Germinal center (tissue), 1 donor: ENCODE measurements around the gene CLOCK.

Experiments used
- DNase-seq: peaks from one replicate; pipeline ENCODE4 v3.0.0; 2012; ENCODE audit warnings: mixed read lengths, low spot score

CLOCK gene

DNA sequence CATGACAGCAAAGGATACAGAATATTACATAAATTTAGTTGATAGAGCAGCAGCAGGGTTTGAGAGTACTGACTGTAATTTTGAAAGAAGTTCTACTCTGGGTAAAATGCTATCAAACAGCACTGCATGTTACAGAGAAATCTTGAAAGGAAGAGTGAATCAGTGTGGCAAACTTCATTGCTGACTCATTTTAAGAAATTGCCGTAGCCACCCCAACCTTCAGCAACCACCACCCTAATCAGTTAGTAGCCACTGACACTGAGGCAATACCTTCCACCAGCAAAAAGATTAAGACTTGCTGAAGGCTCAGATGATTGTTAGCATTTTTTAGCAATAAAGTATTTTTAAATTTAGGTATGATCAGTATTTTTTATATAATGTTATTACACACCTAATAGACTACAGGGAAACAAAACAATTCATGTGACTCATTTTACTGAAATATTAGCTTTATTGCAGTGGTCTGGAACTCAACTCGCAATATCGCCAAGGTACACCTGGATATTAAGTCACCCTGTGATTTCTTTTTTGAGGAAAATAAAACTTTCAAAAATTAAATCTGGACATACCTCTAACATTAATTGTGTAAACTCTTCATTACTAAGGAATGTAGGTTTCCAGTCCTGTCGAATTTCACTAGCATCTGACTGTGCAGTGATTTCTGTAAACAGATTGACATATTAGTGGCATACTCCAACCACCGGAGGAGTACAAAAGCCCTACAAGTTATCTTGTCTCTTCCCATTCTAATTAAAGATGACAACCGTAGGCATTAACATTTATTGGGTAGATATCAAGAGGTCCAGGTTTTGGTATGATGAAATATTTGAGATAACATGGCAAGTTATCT lies 71.1 kb downstream of the CLOCK start:
- no peak for DNase-seq

DNA sequence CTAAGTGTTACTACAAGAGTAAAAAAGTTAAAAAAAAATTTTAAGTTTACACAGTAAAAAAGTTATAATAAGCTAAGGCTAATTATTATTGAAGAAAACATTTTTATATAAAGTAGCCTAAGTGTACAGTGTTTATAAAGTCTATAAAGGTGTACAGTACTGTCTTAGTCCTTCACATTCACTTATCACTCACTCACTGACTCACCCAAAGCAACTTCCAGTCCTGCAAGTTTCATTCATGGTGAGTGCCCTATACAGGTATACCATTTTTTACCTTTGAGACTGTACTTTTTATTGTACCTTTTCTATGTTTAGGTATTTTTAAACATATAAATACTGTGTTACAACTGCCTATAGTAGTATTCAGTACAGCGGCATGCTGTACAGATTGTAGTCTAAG lies 76.7 kb downstream of the CLOCK start:
- no peak for DNase-seq

DNA sequence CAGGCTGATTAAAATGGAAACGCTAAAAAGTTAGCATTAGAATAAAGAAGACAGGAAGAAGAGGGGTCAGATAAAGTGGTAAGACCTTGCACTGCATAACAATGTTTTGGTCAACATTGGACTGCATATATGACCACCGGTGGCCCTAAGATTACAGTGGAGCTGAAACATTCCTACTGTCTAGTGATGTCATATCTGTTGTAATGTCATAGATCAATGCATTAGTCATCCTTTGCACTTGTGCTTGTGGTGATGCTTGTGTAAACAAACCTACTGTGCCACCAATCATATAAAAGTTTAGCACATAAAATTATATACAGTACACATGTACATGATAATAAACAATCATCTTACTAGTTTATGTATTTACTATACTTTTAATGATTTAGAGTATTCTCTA lies 78.0 kb downstream of the CLOCK start:
- DNase-seq = no peak

DNA sequence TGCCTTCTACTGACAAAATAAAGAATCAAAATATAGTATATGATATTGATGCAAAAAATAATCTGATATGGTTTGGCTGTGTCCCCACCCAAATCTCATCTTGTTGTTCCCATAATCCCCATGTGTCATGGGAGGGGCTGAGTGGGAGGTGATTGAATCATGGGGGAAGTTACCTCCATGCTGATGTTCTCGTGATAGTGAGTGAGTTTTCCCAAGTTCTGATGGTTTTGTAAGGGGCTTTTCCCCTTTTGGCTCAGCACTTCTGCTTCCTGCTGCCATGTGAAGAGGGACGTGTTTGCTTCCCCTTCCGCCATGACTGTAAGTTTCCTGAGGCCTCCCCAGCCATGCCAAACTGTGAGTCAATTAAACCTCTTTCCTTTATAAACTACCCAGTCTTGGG lies 80.7 kb downstream of the CLOCK start:
- DNase-seq = no peak

DNA sequence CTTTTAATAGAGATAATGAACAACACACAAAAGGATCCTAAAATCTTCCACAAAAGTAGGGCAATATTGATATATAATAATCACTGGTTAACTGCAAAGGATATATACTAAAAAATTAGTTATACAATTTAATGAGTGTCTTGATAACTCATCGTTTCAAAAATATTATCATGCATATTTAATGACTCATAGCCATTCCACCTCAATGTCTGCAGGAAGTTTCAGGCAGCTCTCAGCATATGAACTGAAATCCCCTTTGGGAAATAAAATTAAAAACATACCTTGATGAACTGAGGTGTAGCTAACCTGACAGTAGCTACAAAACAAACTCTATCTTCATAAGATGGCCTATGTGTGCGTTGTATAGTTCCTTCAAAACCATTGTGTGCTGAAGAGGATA lies 88.1 kb downstream of the CLOCK start:
- no peak for DNase-seq

DNA sequence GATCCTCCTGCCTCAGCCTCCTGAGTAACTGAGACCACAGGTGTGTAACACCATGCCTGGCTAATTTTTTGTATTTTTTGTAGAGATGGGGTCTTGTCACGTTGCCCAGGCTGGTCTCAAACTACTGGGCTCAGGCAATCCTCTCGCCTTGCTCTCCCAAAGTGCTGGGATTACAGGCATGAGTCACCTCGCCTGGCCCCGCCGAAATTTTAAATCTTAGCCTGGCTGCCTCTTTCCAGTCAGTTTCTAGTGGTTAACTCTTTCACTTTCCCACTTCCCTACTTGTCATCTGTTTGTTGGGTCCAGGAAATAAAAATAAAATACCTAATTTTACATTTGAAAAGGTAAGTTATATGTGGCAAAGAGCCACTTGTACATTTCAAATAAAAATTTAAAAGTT lies 88.5 kb downstream of the CLOCK start:
- no peak for DNase-seq

DNA sequence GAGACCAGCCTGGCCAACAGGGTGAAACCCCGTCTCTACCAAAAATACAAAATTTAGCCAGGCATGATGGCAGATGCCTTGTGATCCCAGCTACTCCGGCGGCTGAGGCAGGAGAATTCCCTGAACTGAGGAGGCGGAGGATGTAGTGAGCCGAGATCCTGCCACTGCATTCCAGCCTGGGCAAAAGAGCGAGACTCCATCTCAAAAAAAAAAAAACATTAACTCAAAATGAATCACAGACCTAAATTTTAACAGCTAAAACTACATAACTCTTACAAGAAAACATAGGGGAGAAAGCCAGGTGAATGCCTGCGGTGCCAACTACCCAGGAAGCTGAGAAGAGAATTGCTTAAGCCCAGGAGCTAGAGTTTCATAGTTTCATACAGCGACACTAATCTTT lies 96.1 kb downstream of the CLOCK start:
- DNase-seq = no peak

DNA sequence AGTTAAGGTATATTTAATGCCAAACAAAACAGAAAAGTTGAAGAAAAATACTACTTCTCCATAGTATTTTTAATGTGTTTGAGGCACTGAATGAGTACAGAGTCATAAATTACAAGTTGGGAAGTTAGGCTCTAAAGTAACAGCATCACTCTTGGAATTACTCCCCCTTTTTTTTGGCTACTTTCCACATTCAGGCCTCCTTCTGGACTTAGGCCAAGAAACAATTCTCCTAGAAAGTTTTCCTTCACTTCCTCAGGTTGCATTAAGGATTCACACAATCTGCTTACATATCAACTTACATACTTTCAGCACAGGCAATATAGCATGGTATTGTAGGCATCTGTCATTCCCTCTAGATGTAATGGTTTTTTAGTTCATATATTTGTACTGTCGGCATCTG lies 98.9 kb downstream of the CLOCK start:
- no peak for DNase-seq

DNA sequence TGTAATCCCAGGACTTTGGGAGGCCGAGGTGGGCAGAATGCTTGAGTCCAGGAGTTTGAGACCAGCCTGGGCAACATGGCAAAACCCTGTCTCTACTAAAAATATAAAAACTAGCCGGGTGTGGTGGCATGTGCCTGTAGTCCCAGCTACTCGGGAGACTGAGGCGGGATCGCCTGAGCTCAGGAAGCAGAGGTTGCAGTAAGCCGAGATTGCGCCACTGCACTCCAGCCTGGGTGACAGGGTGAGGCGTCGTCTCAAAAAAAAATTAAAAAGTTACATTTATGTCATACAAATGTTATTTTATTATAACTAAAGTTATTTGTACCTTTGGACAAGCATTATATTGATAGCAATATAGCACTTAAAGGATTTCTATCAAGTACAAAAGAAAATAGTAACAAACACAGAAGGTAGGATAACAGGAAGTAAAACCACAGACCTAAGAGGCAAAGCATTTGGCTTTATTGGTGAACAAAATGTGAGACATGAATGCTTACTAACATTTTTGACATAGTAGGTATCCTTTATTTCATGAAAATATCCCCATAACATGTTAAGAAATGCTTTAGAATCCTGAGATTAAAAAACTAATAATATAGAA lies 99.5 kb downstream of the CLOCK start:
- DNase-seq = no peak

DNA sequence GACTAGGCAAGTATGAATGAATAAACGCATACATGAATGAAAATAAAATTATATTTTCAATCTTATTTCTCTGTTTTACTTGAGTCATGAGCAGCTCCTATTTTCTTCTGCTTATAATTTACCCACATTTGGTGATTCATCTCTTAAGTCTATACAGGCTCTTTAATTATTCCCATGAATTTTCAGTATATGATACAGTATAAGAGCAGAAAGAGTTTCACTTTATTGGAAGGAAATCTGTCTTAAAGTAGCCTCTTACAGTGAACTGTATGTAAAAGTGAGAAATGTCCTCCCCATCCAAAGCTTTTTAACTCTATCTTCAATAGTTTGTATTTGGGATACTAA lies 100.2 kb downstream of the CLOCK start:
- DNase-seq = no peak

DNA sequence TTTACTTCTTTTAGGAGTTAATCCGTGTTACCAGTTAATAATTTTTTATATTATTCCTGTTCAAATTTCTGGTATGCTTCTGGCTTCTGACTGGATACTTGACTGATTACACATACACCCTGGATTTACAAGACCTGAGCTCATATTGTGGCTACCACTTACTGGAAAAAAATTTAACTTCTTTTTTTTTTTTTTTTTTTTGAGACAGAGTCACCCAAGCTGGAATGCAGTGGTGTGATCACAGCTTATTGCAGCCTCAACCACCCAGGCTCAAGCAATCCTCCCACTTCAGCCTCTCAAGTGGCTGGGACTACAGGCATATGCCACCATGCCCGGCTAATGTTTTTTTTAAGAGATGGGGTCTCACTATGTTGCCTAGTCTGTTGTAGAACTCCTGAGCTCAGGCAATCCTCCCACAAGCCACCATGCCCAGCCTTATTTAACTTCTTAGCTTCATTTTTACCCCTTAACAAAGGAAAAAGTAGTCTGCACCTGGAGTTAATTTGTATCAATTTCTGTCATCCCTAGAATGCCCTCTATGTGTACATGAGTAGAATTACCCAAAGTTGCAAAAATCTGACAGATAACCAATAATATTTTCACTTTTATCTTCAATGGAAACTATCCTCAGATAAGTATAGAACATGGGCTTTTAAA lies 100.7 kb downstream of the CLOCK start:
- no peak for DNase-seq

DNA sequence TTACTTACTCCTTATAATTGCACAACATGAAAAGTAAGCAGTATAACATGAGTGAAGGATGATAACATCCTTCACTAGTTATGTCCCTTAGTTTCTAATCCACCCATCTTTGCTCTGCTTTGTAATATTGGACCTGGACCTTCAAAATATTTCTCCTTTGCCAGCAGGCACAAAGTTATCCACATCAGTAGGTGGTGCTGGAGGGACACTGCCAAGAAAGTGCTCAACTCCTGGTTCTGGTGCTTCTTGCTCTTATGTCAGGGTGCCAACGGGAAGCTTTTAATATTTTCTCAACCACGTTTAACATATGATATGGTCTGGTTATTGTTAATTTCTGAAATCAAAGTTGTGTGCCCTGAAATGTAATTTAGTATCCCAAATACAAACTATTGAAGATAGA lies 101.9 kb downstream of the CLOCK start:
- no peak for DNase-seq

DNA sequence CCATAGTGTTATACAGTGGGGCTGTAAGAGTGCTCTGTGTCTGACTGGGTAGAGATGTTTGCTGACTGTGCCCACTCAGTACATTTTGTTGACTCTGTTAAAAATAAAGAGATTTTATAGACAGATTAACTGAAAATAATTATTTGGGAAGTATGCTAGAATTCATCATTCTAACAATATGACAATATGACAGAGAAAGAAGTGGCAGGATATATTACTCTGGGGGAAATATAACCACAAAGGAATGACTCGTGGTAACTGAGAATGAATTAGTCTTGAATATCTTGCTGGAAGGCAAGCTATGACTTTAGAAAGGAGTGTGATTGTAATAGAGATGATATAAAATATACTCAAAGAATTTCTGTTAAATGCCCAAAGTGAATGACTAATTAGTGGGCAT lies 104.2 kb downstream of the CLOCK start:
- DNase-seq = no peak

DNA sequence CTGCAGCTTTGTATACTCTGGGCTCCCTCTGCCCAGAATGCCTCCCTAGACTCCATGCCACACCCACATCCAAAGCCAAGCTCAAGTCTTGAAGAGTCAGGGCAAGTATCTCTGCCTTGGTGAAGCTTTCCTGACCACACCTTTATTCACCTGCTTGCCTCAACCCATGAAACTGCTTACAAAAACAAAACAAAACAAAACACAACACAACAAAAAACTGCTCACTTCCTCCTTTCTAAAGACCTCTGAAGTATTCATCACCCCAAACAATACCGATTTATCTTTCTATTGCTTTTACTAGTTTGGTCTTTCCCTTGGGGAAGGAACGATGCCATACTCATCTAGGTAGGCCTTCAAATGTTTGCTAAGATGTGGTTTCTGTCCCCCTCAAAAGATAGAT lies 105.9 kb downstream of the CLOCK start:
- DNase-seq = no peak

DNA sequence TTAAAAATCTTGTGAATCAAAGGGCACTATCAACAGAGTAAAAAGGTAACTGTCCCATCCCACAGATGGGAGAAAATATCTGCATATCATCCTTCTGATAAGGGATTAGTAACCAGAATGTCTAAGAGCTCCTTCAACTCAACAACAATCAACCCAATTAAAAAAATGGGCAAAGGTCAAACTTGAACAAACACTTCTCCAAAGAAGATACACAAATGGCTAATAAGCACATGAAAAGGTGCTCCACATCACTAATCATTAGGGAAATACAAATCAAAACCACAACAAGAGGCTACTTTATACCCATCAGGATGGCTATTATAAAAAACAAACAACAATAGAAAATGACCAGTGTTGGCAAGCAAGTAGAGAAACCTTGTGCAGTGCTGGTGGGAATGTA lies 107.7 kb downstream of the CLOCK start:
- DNase-seq = no peak

DNA sequence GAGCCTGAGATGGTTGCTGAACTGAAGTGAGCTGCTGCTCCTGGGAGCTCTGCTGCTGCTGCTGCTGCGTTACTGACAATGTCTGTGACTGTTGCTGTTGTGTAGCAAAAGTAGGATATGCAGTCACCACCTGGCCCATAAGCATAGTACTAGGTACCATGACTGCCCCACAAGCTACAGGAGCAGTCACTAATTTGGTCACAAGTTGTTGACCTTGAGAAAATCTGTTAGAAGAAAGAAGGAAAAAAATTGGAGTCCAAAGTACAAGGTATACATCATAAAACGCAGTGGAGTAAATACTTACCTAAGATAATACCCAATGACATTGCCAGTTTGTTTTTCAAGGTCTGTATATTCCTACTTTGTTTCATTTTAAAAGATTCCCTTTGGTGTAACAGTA lies 108.4 kb downstream of the CLOCK start:
- no peak for DNase-seq

DNA sequence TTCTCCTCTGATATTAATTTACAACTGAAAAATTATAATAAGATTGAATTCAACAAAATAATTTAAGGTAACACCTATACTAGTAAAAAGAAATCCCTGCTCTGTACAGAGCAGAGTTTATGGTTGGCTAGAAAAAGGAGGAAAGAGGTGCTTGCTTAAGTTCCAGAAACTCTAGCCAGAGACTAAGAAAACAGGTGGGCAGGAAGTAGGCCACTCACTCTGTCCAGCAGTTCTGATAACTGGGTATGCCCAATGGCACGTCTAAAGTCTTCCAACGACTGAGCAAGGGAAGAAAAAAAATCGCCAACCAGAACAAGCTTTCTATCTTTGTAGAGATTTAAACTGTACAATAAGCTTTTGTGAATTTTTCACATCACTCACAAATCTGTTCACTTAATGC lies 108.9 kb downstream of the CLOCK start:
- DNase-seq = no peak

DNA sequence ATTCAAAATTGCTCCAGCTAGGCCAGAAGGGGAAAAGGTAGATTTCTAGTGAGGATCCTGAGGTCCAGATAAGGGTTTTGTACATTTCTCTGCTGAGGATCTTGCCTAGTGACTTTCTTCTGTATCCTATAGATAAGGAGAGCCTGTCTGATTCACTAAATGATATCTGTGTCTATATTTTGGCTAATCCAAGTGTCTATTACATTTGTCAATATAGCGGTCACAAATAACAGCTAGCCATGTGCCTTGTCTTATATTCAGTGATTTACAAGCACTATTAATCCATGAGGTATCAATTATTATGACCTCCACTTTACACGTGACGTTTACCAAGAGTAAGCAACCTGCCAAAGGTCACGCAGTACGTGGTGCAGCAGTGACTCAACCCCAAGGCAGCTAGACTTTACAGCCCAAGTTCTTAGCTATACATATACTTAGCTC lies 109.3 kb downstream of the CLOCK start:
- DNase-seq = no peak

DNA sequence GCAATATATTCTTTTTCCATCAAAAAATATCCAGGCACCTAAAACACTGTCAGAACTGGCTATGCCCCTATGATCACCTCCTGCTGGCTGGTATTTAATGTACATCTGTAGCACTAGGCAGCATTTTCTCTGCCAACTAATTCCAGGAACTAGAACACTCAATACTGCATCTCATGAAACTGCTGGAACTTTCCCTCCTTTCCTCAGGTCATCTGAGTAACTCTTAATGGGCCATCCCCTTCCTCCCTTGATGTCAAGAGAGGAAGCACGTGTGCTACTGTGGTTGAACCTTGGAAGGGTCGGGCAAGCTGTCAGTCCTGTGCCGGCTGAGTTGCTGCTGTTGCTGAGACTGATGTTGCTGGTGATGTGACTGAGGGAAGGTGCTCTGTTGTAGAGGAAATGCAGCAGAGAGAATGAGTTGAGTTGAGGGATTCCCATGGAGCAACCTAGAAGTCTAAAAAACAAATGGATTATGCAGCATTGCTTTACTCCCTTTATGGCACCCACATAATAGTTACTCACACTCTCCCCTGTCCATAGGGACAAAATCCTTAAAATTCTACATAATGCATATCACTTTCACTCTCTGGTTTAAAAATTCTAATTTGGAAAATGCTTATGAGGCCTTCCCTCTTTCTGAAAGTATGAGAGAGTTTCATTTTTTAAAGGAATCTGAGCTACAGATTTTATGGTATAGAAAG lies 111.4 kb downstream of the CLOCK start:
- DNase-seq = no peak

DNA sequence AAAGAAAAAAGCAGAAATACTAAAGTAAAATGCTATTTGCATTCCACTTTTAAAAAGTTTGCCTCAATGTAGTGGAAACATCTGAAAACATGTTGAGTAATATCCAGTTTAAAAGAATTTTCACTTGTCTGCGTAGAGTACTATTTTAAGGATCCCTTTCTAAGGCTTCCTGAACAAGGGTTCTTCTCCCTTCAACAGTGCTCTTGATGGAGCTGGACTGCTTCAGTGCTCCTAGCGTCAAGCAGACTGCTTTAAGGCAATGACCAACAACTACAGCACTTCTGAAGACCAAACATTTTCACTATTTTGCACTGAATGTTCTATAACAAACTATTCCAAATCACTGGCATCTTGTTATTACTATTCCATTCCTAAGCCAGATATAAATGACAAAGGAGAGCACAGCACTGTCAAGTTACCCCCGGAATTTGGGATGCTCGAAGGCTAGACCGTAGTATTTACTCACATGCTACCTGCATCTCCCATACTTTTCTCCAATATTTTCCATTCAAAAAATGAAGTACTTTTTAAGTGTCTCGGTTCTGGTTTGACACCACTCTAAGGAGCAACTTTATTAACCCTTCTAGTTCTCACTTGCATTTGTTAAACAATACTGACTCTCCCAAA lies 114.9 kb downstream of the CLOCK start:
- no peak for DNase-seq

DNA sequence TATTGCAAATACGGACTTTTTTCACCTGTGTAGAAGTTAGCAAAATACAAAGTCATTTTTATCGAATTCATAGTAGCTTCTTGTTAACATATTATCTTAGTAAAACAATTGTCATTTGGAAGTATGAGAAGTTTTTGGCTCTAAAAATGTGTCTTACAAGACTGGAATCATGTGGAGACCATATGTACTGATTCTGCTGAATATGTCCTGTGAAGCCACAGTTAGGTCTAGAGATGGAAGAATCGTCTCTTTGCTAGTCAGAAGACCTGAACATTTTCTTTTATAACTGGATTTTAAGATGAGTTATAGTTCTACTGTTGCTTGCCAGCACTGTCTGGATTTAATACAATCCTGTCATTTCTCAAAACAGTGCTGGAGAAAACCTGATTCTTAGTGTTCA lies 121.9 kb downstream of the CLOCK start:
- no peak for DNase-seq

DNA sequence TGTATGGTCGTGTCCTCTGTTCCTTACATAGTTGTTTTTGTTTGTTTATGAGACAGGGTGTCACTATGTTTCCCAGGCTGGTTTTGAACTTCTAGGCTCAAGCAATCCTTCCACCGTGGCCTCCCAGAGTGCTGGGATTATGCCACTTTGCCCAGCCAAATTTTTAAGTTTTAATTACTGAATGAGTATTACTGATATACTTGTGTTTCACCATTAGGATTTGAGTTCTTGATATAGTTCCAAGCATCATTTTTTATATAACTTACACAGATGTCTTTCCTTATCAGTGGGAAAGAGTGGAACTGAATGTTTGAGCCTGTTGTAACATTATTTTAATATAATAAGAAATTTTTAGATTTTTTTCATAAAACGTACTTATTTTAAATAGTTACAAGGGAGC lies 130.5 kb downstream of the CLOCK start:
- no peak for DNase-seq
